Duodenal mucosa (tissue), 2 donors: ENCODE measurements around the gene MEMO1.
"Not testable (repeated sequence)": the region's sequence is repeated elsewhere in the genome, so short reads cannot be mapped to it uniquely, and the experiment has no call there.

Source experiments
- H3K27ac ChIP-seq: one replicate; pipeline ENCODE4 v1.7.0; 2013; ENCODE audit warnings: low read depth, low read length
- H3K27me3 ChIP-seq, 2 donors: one replicate each; pipeline ENCODE4 v1.7.0; 2013; ENCODE audit warnings: low read length in 2 of 2, control low read depth in 1 of 2; ENCODE audit not compliant: insufficient read depth in 2 of 2, control insufficient read depth in 1 of 2
- H3K36me3 ChIP-seq, 2 donors: one replicate each; pipeline ENCODE4 v1.7.0; 2013; ENCODE audit warnings: low read length in 2 of 2, control low read depth in 1 of 2; ENCODE audit not compliant: insufficient read depth in 2 of 2, control insufficient read depth in 1 of 2
- H3K4me1 ChIP-seq, 2 donors: one replicate each; pipeline ENCODE4 v1.7.0; 2013; ENCODE audit warnings: low read length in 2 of 2, control low read depth in 1 of 2; ENCODE audit not compliant: insufficient read depth in 2 of 2, control insufficient read depth in 1 of 2
- H3K4me3 ChIP-seq, 2 donors: one replicate each; pipeline ENCODE4 v1.7.0; 2013; ENCODE audit warnings: low read length in 2 of 2, low read depth in 1 of 2
- H3K9ac ChIP-seq, 2 donors: one replicate each; pipeline ENCODE4 v1.7.0; 2013; ENCODE audit warnings: low read length in 2 of 2, low read depth in 1 of 2
- H3K9me3 ChIP-seq, 2 donors: one replicate each; pipeline ENCODE4 v1.7.0; 2013; ENCODE audit warnings: low read length in 2 of 2, control low read depth in 1 of 2; ENCODE audit not compliant: control insufficient read depth in 1 of 2

MEMO1 gene

GRCh38 chr2:31980674-31981356 lies 30.0 kb downstream of the MEMO1 start:
- H3K9me3 ChIP-seq, result no peaks in the 10 kb centered on the region
- H3K9ac ChIP-seq, result no peak overlapping the region
- no peaks in the 10 kb centered on the region for H3K36me3 ChIP-seq
- H3K27ac ChIP-seq, result no peak overlapping the region
- H3K27me3 ChIP-seq, result no peaks in the 10 kb centered on the region
- no peak overlapping the region for H3K4me3 ChIP-seq
- H3K4me1 ChIP-seq, result no peaks in the 10 kb centered on the region

GRCh38 chr2:31979956-31980355 lies 30.9 kb downstream of the MEMO1 start:
- H3K36me3 ChIP-seq, result no peaks in the 10 kb centered on the region
- H3K9ac ChIP-seq, result no peak overlapping the region
- H3K27me3 ChIP-seq, result no peaks in the 10 kb centered on the region
- no peak overlapping the region for H3K27ac ChIP-seq
- H3K4me1 ChIP-seq, result no peaks in the 10 kb centered on the region
- H3K9me3 ChIP-seq, result no peaks in the 10 kb centered on the region
- H3K4me3 ChIP-seq, result no peak overlapping the region

DNA sequence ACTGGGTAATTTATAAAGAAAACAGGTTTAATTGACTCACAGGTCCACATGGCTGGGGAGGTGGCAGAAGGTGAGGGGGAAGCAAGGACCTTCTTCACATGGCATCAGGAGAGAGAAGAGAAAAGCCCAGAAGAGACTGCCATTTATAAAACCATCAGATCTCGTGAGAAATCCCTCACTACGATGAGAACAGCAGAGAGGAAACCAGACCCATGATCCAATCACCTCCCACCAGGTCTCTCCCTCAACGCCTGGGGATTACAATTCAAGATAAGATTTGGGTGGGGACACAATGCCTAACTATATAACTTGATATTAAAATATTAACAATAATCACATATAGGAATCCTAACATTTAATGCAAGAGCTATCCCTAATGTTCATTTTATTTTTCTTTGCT lies 31.8 kb downstream of the MEMO1 start:
- Histone ChIP-seq H3K27ac (no peak overlapping the region), H3K9ac (no peak overlapping the region), H3K36me3 (no peaks in the 10 kb centered on the region), H3K9me3 (no peaks in the 10 kb centered on the region), H3K4me1 (no peaks in the 10 kb centered on the region), H3K4me3 (no peak overlapping the region), H3K27me3 (no peaks in the 10 kb centered on the region)

GRCh38 chr2:31978436-31978835 lies 32.4 kb downstream of the MEMO1 start:
- Histone ChIP-seq H3K4me3 (no peak overlapping the region), H3K4me1 (no peaks in the 10 kb centered on the region), H3K9me3 (no peaks in the 10 kb centered on the region), H3K27me3 (no peaks in the 10 kb centered on the region), H3K36me3 (no peaks in the 10 kb centered on the region), H3K9ac (no peak overlapping the region), H3K27ac (no peak overlapping the region)

GRCh38 chr2:31973665-31974064 lies 37.1 kb downstream of the MEMO1 start:
- no peak overlapping the region for H3K4me3 ChIP-seq
- H3K36me3 ChIP-seq, result no peaks in the 10 kb centered on the region
- no peaks in the 10 kb centered on the region for H3K4me1 ChIP-seq
- no peak overlapping the region for H3K27ac ChIP-seq
- no peak overlapping the region for H3K9ac ChIP-seq
- H3K27me3 ChIP-seq, result no peaks in the 10 kb centered on the region
- no peaks in the 10 kb centered on the region for H3K9me3 ChIP-seq

DNA sequence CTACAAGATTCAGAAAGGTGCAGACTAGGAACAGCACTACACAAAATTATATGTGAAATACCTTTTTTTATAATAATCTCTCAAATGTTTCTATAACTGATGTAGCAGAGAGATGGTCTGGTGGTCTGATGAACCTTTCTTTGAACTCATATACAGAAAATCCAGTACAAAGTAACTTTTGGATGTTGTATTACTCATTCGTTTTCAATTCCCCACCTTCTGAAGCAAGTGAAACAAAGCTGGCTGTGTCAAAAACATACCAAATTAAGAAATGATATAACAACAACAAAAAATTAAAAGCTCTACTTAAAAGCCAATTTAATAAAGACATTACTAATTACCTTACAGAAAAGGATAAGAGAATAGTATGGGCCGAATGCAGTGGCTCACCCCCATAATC lies 38.7 kb downstream of the MEMO1 start:
- Histone ChIP-seq H3K36me3 (no peaks in the 10 kb centered on the region), H3K9ac (no peak overlapping the region), H3K4me1 (no peaks in the 10 kb centered on the region), H3K27me3 (no peaks in the 10 kb centered on the region), H3K4me3 (no peak overlapping the region), H3K27ac (no peak overlapping the region), H3K9me3 (no peaks in the 10 kb centered on the region)

GRCh38 chr2:31969178-31969577 lies 41.6 kb downstream of the MEMO1 start:
- Histone ChIP-seq H3K27ac (no peak overlapping the region), H3K9ac (no peak overlapping the region), H3K36me3 (no peaks in the 10 kb centered on the region), H3K9me3 (no peaks in the 10 kb centered on the region), H3K4me3 (no peak overlapping the region), H3K4me1 (no peaks in the 10 kb centered on the region), H3K27me3 (no peaks in the 10 kb centered on the region)

- H3K27me3 ChIP-seq, result no peaks in the 10 kb centered on the region
- H3K36me3 ChIP-seq, result no peaks in the 10 kb centered on the region
- H3K4me1 ChIP-seq, result no peaks in the 10 kb centered on the region
- no peak overlapping the region for H3K27ac ChIP-seq
- H3K9ac ChIP-seq, result no peak overlapping the region
- H3K9me3 ChIP-seq, result no peaks in the 10 kb centered on the region
- H3K4me3 ChIP-seq, result no peak overlapping the region
Measured at GRCh38 chr2:31967790-31968189, 43.0 kb downstream of the MEMO1 start.

- H3K27me3 ChIP-seq, H3K9me3 ChIP-seq, H3K4me3 ChIP-seq, H3K4me1 ChIP-seq, H3K36me3 ChIP-seq, H3K27ac ChIP-seq, H3K9ac ChIP-seq: not testable (repeated sequence)
Measured at GRCh38 chr2:31966402-31966801, 44.4 kb downstream of the MEMO1 start.

DNA sequence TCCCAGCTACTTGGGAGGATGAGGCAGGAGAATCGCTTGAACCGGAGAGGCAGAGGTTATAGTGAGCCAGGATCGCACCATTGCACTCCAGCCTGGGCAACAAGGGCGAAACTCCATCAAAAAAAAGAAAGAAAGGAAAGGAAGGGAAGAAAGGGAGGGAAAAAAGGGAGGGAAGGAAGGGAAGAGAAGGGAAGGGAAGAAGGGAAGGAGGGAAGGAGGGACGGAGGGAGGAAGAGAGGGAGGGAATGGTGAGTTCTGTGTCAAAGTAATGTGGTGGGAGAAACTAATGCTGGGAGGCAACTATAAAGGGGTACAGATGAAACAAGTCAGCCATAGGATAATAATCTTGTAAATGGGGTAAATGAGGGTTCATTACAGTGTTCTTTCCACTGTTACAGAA lies 45.7 kb downstream of the MEMO1 start:
- Histone ChIP-seq H3K9ac (no peak overlapping the region), H3K9me3 (no peaks in the 10 kb centered on the region), H3K27me3 (no peaks in the 10 kb centered on the region), H3K4me3 (no peak overlapping the region), H3K36me3 (no peaks in the 10 kb centered on the region), H3K27ac (no peak overlapping the region), H3K4me1 (no peaks in the 10 kb centered on the region)
